ENCODE data around the gene DPF3. TPM values are rescaled to one million over a fixed set of nuclear protein-coding genes. Genes with fewer than 3 reads are reported as not detected.

Gene DPF3
- total RNA-seq, 2 donors from 2014 or later = 11.0 TPM; not detected in 1

GRCh38 chr14:72851635-72852034, 42.3 kb downstream of the DPF3 start:
- no peak overlapping the region for H3K27ac ChIP-seq
- intact Hi-C loops (cut with DNase I) = no loop called here
- no peaks in the 10 kb centered on the region for H3K9me3 ChIP-seq
- H3K36me3 ChIP-seq = no peaks in the 10 kb centered on the region
- H3K4me3 ChIP-seq = no peak overlapping the region
- no peak for DNase-seq (ENCODE audit: low spot score)
- no peaks in the 10 kb centered on the region for H3K27me3 ChIP-seq (replicated peaks; ENCODE audit: insufficient read depth)
- H3K4me1 ChIP-seq (replicated peaks) = no peaks in the 10 kb centered on the region
- TF ChIP-seq POLR2AphosphoS5 (IDR thresholded peaks at IDR 0.05) (no peak), POLR2A (IDR thresholded peaks at IDR 0.05) (no peak), CTCF (IDR thresholded peaks at IDR 0.05) (no peak)
- 79% methylated on average over 14 of the region's 14 CpGs for WGBS

- intact Hi-C loops (cut with DNase I) = no loop called here
Observed at GRCh38 chr14:72850360-72850759, 43.5 kb downstream of the DPF3 start.

GRCh38 chr14:72849222-72849621, 44.7 kb downstream of the DPF3 start:
- no peaks in the 10 kb centered on the region for H3K36me3 ChIP-seq
- H3K27me3 ChIP-seq (replicated peaks; ENCODE audit: insufficient read depth) = no peaks in the 10 kb centered on the region
- no peak for DNase-seq (ENCODE audit: low spot score)
- no peak for TF ChIP-seq POLR2AphosphoS5 (IDR thresholded peaks at IDR 0.05)
- no peaks in the 10 kb centered on the region for H3K9me3 ChIP-seq
- no peak overlapping the region for H3K4me3 ChIP-seq
- no peaks in the 10 kb centered on the region for H3K4me1 ChIP-seq (replicated peaks)
- WGBS = 51% methylated on average over 12 of the region's 12 CpGs
- intact Hi-C loops (cut with DNase I) = no loop called here
- no peak overlapping the region for H3K27ac ChIP-seq

More at GRCh38 chr14:72850360-72850759, 43.5 kb downstream of the DPF3 start:
- Histone ChIP-seq H3K27ac (no peak overlapping the region), H3K4me3 (no peak overlapping the region), H3K27me3 (replicated peaks; ENCODE audit: insufficient read depth) (no peaks in the 10 kb centered on the region), H3K9me3 (no peaks in the 10 kb centered on the region), H3K4me1 (replicated peaks) (no peaks in the 10 kb centered on the region), H3K36me3 (no peaks in the 10 kb centered on the region)
- TF ChIP-seq POLR2A (IDR thresholded peaks at IDR 0.05) (no peak), POLR2AphosphoS5 (IDR thresholded peaks at IDR 0.05) (no peak), CTCF (IDR thresholded peaks at IDR 0.05) (no peak)
- WGBS = 91% methylated on average over 4 of the region's 4 CpGs
- no peak for DNase-seq (ENCODE audit: low spot score)

- TF ChIP-seq POLR2A (IDR thresholded peaks at IDR 0.05) = no peak
- no peak for TF ChIP-seq CTCF (IDR thresholded peaks at IDR 0.05)
- Histone ChIP-seq H3K36me3 (no peaks in the 10 kb centered on the region), H3K4me1 (replicated peaks) (no peaks in the 10 kb centered on the region), H3K4me3 (no peak overlapping the region), H3K9me3 (no peaks in the 10 kb centered on the region), H3K27me3 (replicated peaks; ENCODE audit: insufficient read depth) (no peaks in the 10 kb centered on the region), H3K27ac (no peak overlapping the region)
- WGBS = 90% methylated on average over 4 of the region's 4 CpGs
- DNase-seq (ENCODE audit: low spot score) = no peak
- intact Hi-C loops (cut with DNase I) = no loop called here
Observed at GRCh38 chr14:72847721-72848120, 46.2 kb downstream of the DPF3 start.

GRCh38 chr14:72845683-72846082, 48.2 kb downstream of the DPF3 start:
- Histone ChIP-seq H3K4me3 (no peak overlapping the region), H3K36me3 (no peaks in the 10 kb centered on the region), H3K27ac (no peak overlapping the region), H3K9me3 (no peaks in the 10 kb centered on the region), H3K27me3 (replicated peaks; ENCODE audit: insufficient read depth) (no peaks in the 10 kb centered on the region), H3K4me1 (replicated peaks) (no peaks in the 10 kb centered on the region)
- no peak for DNase-seq (ENCODE audit: low spot score)
- TF ChIP-seq CTCF (IDR thresholded peaks at IDR 0.05) (no peak), POLR2AphosphoS5 (IDR thresholded peaks at IDR 0.05) (no peak), POLR2A (IDR thresholded peaks at IDR 0.05) (no peak)
- intact Hi-C loops (cut with DNase I) = no loop called here
- WGBS = 36% methylated on average over 4 of the region's 4 CpGs

Measured in prostate gland (tissue), 2 donors.